OCI-LY1 (cell line): ENCODE results near the gene PTH1R.

ENCODE experiments used
- CTCF ChIP-seq: fragments of 200-600 bp; sonication (generic), shearing (Covaris generic); IDR thresholded peaks from 2 replicates; pipeline ENCODE4 v1.5.1; 2017; ENCODE audit warnings: mild to moderate bottlenecking, antibody characterized with exemption, low read length, moderate library complexity, mixed read lengths
- EZH2 ChIP-seq: fragments of 200-600 bp; sonication (generic), shearing (Covaris generic); IDR thresholded peaks from 2 replicates; pipeline ENCODE4 v1.8.0; 2017; ENCODE audit warnings: borderline replicate concordance, mixed run types, mild to moderate bottlenecking, antibody characterized with exemption, low read length, moderate library complexity, mixed read lengths

- TF ChIP-seq EZH2, result no peak
- TF ChIP-seq CTCF, result no peak
Measured at GRCh38 chr3:46925585-46925934, 48.0 kb downstream of the PTH1R start.
